Measurements from ENCODE around the gene RELB. TPM values are rescaled to one million over a fixed set of nuclear protein-coding genes. Genes with fewer than 3 reads are reported as not detected.

The RELB gene, protein sequence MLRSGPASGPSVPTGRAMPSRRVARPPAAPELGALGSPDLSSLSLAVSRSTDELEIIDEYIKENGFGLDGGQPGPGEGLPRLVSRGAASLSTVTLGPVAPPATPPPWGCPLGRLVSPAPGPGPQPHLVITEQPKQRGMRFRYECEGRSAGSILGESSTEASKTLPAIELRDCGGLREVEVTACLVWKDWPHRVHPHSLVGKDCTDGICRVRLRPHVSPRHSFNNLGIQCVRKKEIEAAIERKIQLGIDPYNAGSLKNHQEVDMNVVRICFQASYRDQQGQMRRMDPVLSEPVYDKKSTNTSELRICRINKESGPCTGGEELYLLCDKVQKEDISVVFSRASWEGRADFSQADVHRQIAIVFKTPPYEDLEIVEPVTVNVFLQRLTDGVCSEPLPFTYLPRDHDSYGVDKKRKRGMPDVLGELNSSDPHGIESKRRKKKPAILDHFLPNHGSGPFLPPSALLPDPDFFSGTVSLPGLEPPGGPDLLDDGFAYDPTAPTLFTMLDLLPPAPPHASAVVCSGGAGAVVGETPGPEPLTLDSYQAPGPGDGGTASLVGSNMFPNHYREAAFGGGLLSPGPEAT
- 0.63 TPM for total RNA-seq

DNA sequence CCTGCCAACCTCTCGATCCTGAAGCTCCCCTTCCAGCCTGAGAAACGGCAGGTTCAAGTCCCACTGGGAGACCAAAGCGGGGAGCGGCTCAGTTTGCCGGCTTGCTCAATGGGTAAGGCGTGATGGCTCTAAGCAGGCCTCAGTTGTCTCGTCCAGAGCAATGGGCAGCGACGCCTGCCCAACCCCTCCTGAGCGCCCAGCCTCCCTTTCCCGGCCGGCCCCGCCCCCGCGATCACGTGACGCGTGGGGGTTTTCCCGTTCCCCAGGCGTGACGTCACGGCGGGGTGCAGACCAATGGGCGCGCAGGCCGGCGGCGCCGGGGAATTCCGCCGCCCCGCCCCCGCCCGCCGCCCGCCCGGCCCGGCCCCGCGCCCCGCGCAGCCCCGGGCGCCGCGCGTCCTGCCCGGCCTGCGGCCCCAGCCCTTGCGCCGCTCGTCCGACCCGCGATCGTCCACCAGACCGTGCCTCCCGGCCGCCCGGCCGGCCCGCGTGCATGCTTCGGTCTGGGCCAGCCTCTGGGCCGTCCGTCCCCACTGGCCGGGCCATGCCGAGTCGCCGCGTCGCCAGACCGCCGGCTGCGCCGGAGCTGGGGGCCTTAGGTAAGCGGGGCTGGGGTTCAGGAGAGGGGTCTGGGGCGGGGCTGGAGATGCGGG lies at the start of gene RELB:
Gene RELB, plus strand, starts transcription at position 378 of the 653 bp plus-strand sequence. Its CDS starts 116 bp downstream, at position 494.

DNA sequence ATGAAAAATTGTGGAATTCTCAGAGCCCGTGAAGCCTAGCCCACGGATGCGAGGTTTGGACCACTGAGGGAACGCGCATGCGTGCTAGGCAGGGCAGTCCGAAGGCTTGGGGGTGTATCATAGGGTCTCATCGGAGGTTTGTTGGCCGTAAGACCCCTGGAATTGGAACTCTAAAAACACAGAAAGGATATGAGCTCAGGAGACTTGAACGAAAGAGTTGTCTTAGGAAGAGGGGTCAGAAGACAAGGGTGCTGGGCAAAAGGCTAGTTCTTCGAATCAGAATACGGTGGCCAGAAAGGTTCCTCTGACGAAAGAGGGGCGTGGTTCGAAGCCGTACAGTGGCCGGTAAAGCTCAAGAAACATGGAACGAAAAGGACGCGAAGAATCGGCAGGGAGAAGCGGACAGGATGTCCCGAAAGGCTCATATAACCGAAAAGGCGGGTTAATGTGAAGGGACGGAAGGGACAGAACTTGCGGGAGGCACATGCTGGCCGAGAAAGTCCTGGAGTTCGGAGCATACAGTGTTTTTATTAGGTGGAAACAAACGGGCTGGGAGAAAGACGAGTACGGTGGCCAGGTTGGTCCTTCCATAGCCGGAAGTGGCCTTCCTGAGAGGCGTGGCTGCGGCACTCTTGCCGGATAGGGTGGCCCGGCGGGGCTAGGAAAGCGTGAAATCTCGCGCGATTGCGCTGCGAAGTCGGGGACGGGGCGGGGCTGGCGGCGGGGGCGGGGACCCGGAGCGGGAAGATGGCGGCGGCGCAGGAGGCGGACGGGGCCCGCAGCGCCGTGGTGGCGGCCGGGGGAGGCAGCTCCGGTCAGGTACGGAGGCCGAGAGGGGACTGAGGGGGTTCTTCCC lies 46.4 kb upstream of the RELB start, which contains the start of gene CLPTM1:
Gene CLPTM1, plus strand, starts transcription at position 732 of the 856 bp plus-strand sequence. Its CDS starts 16 bp downstream, at position 748.

DNA sequence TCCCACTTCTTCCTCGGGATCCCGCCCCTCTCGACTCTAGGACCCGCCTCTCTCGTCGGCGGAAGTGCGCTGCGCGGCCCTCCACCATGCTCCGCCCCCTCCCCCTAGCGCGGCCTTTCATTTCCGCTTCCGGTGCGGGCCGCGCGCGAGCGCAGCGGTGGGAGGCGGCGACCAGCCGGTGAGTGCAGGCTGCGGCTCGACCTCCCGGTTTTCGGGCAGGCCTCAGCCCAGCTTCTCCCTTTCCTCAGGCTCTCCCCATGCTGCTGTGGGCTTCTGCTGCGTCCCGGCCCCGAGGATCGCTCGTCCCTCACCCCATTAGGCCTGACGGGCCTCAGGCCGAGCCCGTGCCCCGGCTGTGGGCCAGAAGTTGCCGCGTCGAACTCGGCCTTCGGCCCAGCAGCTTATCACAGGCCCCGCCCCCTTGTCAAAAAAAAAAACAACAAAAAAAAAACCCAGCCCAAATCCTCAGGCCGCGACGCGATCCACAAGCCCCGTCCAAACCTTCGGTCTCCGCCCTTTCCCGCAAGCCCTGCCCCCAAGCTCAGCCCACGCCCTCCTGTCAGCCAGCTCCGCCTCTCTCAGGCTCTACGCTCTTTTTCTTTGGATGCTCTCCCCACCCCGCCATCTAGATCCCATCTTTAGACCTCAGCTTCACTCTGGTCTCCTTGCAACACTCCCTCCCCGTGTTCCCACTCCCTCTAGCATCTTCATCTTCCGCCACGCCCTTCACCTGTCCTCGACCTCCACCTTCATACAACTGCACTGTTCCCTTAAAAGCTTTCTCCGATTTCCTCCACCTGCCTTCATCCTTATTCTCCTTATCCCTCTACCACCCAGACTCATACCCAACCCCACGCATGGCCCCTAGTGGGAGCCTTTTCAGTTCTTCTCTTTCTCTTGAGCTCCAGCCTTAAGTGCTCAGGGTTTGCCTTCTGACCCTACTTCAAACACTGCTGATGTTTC lies 37.9 kb downstream of the RELB start, which contains the start of gene CLASRP:
Gene CLASRP, plus strand, starts transcription at position 115 of the 963 bp plus-strand sequence. CDS start 1,168 bp downstream, outside the sequence.

DNA sequence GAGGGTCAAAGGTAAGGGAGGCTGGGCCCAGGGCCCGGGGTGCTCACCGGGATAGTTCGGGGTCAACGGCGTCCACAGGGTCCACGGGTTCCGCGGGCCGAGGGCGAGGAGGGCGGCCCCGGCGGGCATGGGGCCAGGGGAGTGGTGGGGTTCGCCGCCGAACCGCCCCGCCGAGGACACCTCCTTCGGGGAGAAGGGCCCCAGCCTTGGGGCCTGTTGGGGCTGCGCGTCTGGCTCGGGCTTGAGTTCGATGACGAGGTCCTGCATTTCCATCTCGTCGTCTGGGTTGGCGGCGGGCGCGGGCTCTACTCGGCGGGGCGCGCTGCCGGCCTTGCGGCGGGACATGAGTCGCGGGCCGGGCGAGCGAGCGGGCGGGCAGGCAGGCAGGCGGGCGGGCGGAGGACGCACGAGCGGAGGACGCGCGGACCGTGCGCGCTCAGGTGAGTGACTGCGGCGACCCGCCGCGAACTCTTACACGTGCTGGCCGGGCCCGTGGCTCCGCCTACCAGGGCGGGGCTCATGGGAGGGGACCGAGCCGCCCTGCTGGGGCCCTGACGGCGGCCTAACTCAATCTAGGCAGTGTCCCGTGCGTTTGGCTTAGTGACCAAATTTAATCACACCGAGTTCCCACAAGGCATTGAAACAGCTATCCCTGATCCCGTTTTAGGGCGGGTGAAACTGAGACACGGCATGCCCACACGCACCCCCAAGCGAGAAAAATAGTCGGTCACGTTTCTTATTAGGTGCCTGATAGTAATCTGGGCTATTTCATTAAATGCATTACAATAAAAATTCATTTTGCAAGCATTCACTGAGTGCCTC lies 75.0 kb downstream of the RELB start, which contains the start of gene ZNF296:
Gene ZNF296, minus strand, starts transcription at position 450 of the 822 bp plus-strand sequence. Its CDS starts 105 bp downstream, at position 345.

DNA sequence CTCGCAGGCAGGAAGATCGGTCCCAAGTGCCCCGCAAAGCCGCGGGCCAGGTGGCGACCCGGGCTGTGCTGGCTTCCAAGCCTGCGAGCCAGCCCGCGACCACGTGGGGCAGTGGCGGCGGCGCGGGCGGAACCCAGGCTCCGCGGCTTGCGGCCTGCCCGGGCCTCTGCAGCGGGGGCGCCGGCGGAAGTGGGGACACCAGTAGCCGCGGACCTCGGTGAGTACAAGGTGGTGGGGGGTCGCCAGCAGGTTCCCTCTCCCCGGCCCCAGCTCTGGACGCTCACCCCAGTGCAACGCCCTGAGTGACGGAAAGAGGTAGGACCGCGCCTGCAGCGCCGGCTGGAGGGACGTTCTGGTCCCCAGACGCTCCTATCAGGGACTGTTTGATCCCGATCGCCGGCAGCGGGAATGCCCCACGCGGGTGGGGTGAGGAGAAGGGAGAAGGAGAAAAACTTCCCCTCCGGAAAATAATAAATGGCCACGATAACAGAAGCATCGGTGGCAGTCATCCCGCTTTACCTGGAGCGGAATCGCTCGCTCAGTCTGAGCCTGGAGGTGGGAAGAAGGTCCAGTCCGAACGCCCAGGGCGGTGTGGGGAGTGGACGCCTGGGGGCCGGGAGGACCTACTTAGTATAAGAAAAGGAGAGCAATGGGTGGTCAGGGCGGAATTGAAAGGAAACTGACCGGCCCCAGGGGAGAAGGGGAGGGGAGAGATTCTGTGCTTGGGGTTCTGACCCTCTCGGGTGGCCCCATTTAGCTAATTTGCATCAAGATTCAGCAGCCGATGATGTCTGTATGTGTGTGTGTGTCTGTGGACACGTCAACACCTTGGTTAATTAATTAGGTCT lies 78.0 kb downstream of the RELB start, which contains the start of gene GEMIN7:
Gene GEMIN7, plus strand, starts transcription at position 198 of the 848 bp plus-strand sequence. CDS start 10,855 bp downstream, outside the sequence.

Small RNA genes within 50 kb of the gene (small RNA-seq; reads per million reads assigned to genes)
- gene RNU6-611P (ENCODE audit: low replicate concordance), result not detected

Other genes starting within 250 kb of the RELB start
- not detected for gene CBLC, start 223.6 kb upstream of the RELB start, total RNA-seq
- gene BCAM, start 192.4 kb upstream of the RELB start, total RNA-seq, result 3.4 TPM
- gene NECTIN2, start 155.2 kb upstream of the RELB start, total RNA-seq, result 23.8 TPM
- gene TOMM40, start 110.2 kb upstream of the RELB start, total RNA-seq, result 29.4 TPM
- gene APOE, start 95.7 kb upstream of the RELB start, total RNA-seq, result 51.3 TPM
- 0.94 TPM for gene APOC1, start 86.9 kb upstream of the RELB start, total RNA-seq
- not detected for gene APOC4, start 59.2 kb upstream of the RELB start, total RNA-seq
- not detected for gene APOC2, start 55.4 kb upstream of the RELB start, total RNA-seq
- 64.5 TPM for gene CLPTM1, start 46.1 kb upstream of the RELB start, total RNA-seq
- 22.2 TPM for gene CLASRP, start 37.6 kb downstream of the RELB start, total RNA-seq
- not detected for gene ZNF296, start 75.0 kb downstream of the RELB start, total RNA-seq
- 12.5 TPM for gene GEMIN7, start 77.8 kb downstream of the RELB start, total RNA-seq
- gene PPP1R37, start 91.7 kb downstream of the RELB start, total RNA-seq, result 26.0 TPM
- 0.63 TPM for gene NKPD1, start 159.5 kb downstream of the RELB start, total RNA-seq
- gene TRAPPC6A, start 176.8 kb downstream of the RELB start, total RNA-seq, result 4.7 TPM
- gene BLOC1S3, start 177.3 kb downstream of the RELB start, total RNA-seq, result 3.8 TPM
- gene EXOC3L2, start 243.9 kb downstream of the RELB start, total RNA-seq, result not detected
- 28.2 TPM for gene MARK4, start 249.8 kb downstream of the RELB start, total RNA-seq